ENCODE measurements around the gene TFF1.

Gene TFF1

DNA sequence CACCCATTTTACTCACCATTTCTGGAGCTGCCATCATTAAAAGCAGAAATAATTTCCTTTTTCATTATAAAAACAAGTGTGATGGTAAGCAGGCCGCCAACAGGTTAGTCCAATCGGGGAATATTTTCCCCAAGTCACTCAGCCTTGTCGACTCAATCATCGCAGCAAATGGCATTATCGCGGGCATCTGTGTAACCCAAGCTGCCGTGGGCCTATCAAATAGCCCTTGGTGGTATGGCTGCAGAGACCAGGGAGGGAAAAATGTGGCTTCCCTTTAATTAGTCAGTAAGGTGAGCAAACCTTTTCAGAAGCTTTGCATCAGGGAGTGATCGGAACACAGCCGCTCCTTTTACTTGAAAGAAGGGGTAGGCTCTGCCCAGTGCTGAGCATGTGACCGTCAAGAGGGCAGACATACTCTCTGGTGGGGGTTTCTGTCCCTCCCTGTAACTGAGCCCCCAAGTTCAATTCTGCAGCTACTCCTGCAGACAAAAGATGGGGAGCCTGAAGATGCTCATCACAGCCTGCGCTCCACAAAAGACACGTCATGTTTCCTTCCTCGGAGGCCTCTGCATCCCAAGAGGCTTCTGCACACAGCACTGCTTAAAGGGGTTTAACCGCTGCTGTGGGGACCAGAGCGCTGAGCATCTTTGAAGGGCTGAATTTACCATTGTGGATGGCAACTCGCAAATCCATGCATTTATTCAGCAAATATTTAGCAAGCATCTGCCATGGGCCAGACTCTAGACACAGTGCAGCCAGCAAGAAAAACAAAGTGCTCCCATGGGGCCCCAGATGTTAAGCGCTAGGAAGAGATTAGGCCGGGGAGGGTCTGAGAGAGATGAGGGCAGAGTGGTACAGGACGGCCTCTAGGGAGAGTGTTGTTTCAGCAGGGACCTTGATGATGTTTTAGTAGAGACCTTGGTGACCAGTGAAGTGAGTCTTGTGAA lies 30.7 kb upstream of the TFF1 start:
- Histone ChIP-seq H3K36me3 (no peaks in the 10 kb centered on the region), H3K4me1 (no peaks in the 10 kb centered on the region), H3K27me3 (peaks cover 2% of the 10 kb centered on the region; the same call in 1 of the 2 replicates), H3K4me3 (ENCODE audit: low read depth, low read length) (no peak overlapping the region), H3K9me3 (no peaks in the 10 kb centered on the region)
- TF ChIP-seq, protein P1, sequence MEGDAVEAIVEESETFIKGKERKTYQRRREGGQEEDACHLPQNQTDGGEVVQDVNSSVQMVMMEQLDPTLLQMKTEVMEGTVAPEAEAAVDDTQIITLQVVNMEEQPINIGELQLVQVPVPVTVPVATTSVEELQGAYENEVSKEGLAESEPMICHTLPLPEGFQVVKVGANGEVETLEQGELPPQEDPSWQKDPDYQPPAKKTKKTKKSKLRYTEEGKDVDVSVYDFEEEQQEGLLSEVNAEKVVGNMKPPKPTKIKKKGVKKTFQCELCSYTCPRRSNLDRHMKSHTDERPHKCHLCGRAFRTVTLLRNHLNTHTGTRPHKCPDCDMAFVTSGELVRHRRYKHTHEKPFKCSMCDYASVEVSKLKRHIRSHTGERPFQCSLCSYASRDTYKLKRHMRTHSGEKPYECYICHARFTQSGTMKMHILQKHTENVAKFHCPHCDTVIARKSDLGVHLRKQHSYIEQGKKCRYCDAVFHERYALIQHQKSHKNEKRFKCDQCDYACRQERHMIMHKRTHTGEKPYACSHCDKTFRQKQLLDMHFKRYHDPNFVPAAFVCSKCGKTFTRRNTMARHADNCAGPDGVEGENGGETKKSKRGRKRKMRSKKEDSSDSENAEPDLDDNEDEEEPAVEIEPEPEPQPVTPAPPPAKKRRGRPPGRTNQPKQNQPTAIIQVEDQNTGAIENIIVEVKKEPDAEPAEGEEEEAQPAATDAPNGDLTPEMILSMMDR (IDR thresholded peaks at IDR 0.05; ENCODE audit: low read depth, low read length): no peak
- DNase-seq: peak; percentile 34

DNA sequence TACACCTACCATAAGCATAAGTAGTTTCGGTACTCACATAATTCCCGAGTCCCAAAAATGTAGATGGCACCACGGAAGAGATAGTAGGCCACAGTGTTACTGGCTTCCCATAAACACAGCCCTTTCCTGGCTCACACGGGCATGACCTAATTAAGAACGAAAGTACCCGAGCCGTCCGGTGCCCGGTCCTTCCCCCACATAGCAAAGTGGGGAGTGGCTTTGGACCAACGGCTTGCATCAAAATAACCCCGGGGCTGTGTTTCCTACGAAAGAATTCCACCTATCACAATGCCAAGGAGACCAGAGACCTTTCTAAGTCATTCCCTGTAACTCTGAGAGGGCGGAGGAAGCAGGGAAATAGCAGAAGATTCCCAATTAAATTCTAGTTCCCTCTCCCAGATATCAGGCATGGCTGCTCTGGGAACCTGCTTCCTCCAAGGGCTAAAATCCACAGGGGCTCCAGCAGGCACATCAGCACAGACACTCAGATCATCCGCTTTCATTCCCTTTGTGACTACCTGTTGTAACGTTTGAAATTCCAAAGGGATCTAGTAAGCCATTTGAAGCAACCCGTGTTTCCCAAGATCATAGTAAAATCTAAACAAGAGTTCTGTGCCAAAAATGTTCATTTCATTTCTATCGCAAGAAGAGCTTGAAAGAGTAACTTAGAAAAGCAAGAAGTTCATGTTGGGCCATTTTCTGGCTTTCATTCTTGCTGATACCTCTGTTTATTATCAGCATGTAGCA lies 29.7 kb upstream of the TFF1 start, which contains the start of gene TMPRSS3:
TSS of gene TMPRSS3 (minus strand) at position 148 of the 747 bp plus-strand sequence. CDS start 635 bp downstream, outside the sequence.
- Histone ChIP-seq H3K9me3 (no peaks in the 10 kb centered on the region), H3K4me3 (ENCODE audit: low read depth, low read length) (no peak within 1 kb of the TSS), H3K36me3 (no peaks in the 10 kb centered on the region), H3K4me1 (no peaks in the 10 kb centered on the region), H3K27me3 (peaks cover 6% of the 10 kb centered on the region)
- no peak for DNase-seq
- TF ChIP-seq, protein P1 (IDR thresholded peaks at IDR 0.05; ENCODE audit: low read depth, low read length): no peak

DNA sequence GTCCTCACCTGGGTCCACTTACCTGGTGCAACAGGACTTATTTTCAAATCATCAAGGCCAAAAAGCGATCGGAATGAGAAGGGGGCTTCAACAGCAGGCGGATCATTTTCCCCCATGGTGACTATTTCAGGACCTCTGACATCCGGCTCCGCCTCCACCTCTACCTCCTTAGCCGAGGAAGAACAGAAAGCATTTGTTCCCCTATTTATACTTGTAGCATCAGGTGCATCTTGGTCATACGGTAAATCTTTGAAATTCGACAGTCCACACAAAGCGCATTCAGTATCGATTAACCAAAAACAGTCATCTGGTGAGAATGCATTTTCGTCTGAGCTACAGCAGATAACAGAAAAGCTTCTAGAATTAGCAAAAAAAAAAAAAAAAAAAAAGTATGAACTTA lies 29.0 kb upstream of the TFF1 start:
- TF ChIP-seq, protein P1 (IDR thresholded peaks at IDR 0.05; ENCODE audit: low read depth, low read length): no peak

DNA sequence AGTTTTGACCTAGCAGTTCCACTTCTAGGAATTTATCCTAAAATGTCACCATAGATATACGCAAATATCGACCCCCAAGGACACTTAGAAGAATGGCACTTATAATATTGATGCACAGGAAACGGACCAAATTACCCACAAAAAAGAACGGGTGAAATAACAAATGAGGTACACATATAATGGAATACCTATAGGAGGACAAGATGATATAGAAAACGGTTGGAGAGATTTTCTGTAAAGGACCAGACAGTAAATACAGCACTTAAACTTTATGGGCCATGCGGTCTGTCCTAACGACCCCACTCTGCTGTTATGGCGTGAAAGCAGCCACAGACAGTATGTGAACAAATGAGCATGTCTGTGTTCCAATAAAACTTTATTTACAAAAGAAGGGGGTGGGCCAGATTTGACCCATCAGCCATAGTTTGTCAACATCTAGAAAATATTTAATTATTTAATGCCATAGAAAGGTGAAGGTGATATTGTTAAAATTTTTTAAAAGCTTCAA lies 27.2 kb upstream of the TFF1 start:
- TF ChIP-seq, protein P1 (IDR thresholded peaks at IDR 0.05; ENCODE audit: low read depth, low read length): no peak
- Histone ChIP-seq H3K27me3 (peaks cover 13% of the 10 kb centered on the region), H3K36me3 (no peaks in the 10 kb centered on the region), H3K4me3 (ENCODE audit: low read depth, low read length) (no peak overlapping the region), H3K4me1 (no peaks in the 10 kb centered on the region), H3K9me3 (no peaks in the 10 kb centered on the region)
- DNase-seq: no peak

More for the DNA sequence above, 29.0 kb upstream of the TFF1 start:
- no peak for DNase-seq
- no peaks in the 10 kb centered on the region for H3K4me1 ChIP-seq
- H3K9me3 ChIP-seq: no peaks in the 10 kb centered on the region
- peaks cover 13% of the 10 kb centered on the region for H3K27me3 ChIP-seq
- no peaks in the 10 kb centered on the region for H3K36me3 ChIP-seq
- no peak overlapping the region for H3K4me3 ChIP-seq (ENCODE audit: low read depth, low read length)

DNA sequence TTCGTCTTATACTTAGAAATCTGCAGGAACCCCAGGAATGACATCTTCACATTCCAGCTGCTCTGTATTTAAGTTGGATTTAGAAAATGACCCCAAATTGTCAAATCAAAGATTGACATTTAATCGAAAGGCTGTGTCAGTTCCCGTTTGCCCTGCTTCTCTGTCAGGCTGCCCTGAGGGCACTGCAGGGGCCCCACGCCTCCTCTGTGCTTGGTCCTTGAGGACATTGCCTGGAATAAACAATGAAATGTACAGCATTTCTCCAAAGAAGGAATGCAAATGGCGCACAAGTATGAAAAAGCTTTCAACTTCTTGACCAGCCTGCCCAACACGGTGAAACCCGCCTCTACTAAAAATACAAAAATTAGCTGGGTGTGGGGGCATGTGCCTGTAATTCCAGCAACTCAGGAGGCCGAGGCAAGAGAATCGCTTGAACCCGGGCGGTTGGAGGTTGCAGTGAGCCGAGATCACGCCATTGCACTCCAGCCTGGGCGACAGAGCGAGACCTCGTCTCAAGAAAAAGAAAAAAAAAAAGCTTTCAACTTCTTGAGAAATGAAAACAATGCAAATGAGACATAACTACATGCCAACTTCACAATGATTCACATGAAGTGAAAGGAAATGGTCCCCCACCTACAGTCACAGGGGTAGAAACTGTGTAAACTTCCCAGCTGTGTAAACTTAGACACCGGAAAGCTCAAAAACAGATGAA lies 26.6 kb upstream of the TFF1 start:
- no peaks in the 10 kb centered on the region for H3K36me3 ChIP-seq
- TF ChIP-seq, protein P1 (IDR thresholded peaks at IDR 0.05; ENCODE audit: low read depth, low read length): no peak
- H3K27me3 ChIP-seq: peaks cover 13% of the 10 kb centered on the region
- H3K9me3 ChIP-seq: no peaks in the 10 kb centered on the region
- no peak for DNase-seq
- no peak overlapping the region for H3K4me3 ChIP-seq (ENCODE audit: low read depth, low read length)
- no peaks in the 10 kb centered on the region for H3K4me1 ChIP-seq
